COLO668 (cell line): ENCODE data around the gene FKBP1B.
"Not testable (repeated sequence)": the region's sequence is repeated elsewhere in the genome, so short reads cannot be mapped to it uniquely, and the experiment has no call there.

Experiments
- DNase-seq: peaks from one replicate; lab custom pipeline; 2025; ENCODE audit not compliant: unreplicated experiment; lab: John Stamatoyannopoulos, UW

The FKBP1B gene

DNA sequence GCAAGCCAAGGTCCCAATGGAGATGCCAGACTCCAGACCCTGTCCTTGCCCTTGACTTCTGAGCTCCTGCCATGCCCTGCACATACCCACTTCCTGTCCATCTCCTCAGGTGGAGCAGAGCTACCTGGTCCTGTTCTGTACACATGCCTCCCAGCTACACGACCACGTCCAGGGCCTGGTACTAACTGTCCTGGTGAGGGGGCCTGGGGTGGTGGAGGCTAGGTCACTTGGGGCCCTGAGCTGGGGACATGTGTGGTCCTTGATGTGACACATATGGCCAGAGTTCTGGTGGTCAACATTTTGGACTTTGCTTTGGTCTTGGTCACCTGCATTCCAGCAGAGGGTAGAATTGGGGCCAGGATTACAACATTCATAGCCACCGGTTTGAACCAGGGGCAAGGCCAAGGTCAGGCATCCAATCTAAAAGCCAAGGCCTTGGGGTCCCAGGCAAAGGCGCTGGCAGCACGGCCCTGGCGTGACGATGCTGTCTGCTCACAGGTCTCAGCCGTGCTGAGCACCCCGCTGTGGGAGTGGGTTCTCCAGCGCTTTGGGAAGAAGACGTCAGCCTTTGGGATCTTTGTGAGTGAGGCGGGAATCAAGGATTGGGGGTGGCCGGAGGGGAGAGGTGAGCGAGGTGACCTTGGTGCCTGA is 27.1 kb upstream of the FKBP1B start:
- DNase-seq: no peak

DNA sequence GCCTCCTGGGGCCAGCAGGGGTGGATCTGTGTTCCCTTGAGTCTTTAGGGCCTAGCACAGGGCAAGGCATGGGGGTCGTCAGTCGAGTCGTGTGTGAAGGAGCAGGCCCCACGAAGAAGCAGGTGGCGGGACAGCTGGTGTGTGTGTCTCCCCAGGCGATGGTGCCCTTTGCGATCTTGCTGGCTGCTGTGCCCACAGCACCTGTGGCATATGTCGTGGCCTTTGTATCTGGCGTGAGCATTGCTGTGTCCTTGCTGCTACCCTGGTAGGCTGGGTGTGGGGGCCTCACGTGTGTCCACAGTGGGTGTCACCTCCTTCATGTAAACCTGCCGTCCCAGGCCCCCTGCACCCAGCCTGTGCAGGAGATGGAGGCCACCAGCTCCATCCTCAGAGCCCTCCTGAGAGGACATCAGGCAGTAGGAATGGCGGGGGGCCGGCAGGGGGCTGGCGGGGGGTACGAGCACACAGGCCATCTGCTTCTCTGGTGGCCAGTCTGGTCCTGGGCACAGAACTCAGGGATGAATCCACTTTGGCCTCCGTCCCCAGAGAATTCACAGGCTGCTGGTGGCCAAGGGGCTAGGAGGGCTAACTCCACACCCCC is 26.5 kb upstream of the FKBP1B start:
- DNase-seq: no peak

DNA sequence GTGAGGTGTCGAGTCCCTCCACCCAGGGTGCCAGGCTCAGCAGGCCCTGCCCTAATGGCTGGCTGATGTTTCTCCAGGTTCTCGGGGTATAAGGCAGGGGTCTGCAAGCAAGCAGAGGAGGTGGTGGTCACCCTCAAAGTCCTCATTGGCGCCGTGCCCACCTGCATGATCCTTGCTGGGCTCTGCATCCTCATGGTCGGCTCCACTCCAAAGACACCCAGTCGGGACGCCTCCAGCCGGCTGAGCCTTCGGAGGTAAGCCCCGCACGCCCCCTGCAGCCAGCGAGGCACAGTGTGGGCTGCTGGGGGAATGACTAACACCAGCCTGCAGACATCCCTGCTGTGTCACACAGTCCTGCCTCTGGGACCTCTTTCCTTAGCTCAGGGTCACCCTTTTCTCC is 25.5 kb upstream of the FKBP1B start:
- DNase-seq: no peak

DNA sequence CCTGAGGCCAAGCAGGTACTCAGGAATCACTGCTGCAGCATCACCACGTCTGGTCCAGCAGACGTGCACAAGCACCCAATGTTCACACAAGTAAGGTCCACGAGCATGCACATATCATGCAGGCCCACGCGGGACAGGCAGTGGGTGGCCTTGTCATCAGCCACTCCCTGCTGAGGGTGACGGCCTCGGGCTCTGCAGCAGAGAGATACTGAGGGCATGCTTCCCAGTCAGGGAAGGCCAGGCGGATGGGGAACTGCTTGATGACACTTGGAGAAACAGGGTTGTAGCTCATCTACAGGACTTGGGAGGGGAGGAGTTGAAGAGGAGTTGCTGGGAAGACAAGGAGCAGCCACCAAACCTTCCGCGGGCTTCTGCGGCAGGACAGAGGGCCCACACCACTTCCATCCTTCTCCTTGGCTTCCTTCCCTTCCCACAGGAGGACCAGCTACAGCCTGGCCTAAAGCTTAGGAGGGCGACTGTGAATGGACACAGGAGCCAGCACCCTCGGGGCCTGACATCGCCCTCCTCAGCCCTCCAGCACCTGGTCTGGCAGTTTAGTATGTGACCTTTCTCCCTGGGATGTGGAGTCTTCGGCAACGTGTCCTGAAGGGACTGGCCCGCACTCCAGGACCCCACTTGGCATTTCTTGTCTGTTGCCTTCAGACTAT is 24.4 kb upstream of the FKBP1B start:
- DNase-seq: no peak

DNA sequence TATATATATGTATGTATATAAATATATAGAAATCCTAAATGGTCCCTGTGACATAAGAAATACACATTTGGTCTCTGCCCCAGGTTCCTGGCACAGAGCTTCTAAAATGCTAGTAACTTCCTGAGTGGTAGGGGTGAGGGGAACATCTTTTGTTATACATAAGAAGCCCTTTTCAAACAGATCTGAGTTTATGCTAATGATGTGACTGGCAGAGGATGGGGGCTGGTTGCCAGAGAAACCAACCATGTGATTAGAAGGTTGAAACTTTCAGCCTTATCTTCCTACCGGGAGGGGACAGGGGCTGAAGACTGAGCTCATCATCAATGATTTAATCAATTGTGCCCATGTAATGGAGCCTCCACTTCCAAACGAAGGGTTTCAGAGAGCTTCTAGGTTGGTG is 23.3 kb upstream of the FKBP1B start:
- DNase-seq: no peak

DNA sequence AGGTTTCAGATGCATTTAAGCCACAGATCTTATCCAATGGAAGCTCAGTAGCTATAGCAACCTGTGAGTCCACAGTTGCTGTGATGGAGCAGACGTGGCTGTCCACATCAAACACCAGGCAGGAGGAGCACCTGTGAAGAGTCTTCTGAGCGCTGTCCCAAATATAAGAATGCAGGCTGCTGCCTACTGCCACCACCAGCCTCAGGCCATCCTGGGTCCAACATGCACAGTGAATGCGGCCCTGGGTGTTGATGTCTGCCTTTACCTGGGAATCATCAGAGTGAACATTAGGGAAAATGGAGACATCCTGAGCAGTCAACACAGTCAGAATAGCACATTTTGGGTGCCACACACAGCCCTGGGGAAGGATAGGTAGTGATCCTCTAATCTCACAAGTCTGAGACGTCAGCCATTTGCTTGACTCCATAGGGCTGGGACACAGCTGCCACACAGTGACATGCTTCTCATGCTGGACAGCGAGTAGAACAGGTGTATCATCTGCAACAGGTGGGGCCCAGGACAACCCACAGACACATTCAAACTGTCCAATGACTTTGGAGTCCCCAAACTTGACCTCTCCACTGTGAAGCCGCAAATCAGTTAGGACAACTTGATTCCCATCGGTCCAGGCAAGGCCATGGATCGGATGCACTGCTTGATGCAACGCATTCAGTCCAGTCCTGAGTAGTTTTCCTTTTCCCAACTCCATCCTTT is 10.6 kb upstream of the FKBP1B start:
- DNase-seq: no peak

DNA sequence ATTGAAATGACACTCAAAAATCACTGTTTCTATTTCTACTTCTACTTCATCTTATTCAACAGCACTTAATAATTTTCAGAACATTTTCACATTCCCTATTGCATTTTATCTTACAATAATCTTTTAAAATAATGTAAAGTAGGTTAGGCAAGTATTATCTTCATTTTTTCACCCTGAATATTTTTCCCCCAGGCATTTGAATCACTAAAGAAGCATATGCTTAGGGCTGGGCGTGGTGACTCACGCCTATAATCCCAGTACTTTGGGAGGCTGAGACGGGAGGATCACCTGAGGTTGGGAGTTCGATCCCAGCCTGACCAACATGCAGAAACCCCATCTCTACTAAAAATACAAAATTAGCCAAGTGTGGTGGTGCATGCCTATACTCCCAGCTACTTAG is 9.0 kb upstream of the FKBP1B start:
- no peak for DNase-seq

DNA sequence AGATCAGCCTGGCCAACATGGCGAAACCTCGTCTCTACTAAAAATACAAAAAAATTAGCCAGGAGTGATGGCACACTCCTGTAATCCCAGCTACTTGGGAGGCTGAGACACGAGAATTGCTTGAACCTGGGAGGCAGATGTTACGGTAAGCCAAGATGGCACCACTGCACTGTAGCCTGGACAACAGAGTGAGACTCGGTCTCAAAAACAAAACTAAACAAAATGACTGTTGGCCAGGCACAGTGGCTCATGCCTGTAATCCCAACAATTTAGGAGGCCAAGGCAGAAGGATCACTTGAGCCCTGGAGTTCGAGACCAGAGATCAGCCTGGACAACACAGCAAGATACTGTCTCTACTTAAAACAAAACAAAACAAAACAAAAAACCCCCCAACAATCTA is 6.4 kb upstream of the FKBP1B start:
- not testable (repeated sequence) for DNase-seq

DNA sequence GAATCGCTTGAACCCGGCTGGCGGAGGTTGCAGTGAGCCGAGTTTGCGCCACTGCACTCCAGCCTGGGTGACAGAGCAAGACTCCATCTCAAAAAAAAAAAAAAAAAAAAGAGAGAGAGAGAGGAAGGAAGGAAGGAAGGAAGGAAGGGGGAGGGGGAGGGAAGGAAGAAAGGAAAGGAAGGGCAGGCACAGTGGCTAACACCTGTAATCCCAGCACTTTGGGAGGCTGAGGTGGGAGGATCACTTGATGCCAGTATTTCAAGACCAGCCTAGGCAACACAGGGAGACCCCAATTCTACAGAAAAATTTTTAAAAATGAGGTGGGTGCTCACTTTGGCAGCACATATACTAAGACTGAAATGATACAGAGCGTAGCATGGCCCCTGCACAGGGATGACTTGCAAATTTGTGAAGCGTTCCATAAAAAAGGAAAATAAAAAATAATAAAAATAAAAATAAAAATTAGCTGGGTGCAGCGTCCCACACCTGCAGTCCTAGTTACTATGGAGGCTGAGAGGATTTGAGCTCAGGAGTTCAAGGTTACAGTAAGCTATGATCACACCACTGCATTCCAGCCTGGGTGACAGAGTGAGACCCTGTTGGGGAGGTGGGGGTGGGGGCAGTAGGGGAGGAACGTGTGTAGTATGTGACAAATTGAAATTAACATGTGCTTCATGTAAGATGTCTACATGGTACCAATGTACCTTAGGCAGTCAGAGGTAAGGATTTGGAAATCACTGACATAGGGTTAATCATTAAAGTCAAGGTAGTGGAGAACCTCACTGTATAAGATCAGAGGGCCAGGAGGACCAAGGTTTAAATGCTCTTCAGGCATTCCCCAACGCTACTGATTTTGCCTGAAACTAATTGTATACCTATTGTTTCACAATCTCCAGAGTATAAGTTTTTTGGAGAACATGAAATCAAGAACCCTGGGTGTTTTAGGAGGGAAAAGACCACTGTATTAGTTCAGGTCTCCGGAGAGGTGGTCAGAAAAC is 3.7 kb upstream of the FKBP1B start:
- no peak for DNase-seq

DNA sequence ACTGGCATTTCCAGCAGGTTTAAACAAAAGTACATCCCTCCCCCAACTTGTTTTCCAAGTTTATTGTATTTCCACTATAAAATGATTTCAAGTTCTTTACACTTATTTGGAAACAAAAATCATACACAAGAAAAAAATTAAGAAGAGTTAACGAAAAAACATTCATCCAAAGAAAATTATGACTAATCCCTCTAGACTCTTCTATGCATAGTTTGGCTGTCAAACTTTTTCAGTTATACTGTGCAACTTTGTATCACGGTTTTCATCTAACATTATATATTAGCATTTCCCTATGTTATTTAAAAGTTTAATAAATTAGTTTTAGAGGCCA is 3.0 kb upstream of the FKBP1B start:
- no peak for DNase-seq

DNA sequence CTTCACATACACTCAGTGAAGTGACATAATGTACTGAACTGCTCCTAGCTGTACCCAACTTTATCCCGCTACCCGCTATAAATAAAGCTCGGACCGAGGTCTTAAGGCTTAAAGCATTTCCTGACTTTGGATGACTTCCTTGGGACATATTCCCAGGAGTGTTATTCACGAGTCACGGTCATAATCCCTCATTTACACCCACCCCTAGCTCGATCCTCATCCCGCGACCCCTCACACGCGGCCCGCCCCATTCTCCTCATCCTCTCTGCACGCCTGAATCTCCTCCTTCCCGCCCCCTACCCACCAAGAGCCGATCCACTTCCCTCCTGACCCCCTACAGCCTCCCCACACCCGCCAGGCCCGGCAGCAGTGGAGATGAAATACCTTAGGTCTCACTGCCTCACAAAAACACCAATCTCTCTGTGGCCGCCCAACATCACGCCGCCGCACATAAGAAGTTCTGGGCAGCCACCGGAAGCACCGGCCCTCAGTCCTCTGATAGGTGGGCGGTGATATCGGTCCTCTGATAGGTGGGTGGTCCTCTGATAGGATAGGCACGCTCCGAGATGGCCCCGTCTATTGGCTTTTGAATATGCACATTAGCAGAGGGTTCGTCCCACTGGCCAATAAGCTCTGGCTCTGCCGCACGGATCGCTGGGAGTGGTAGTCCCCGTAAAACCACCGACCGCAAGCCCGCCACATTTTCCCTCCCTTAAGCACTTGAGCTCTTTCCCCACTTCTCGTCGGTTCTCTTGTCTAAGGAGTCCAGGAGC is 2.4 kb upstream of the FKBP1B start, which contains the start of gene WDCP:
Gene WDCP (minus strand): TSS at position 462 of the 773 bp plus-strand sequence. CDS start 7,897 bp downstream, outside the sequence.
- peak; percentile 93 for DNase-seq

DNA sequence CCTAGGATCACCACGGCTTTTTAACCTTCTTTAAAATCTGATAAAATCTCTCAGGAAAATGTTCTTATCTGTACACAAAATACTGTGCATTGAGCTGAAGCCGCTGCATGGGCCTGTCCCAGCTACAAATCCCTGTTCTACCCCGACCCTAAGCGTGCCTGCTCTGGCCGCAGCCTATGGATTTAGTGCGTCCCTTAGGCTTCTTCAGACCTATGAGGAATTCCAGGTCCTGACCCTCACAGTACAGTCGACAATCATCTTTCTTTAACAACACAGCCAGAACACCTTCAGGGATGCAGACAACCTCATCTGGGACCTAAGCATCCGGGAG is 1.9 kb upstream of the FKBP1B start:
- DNase-seq: no peak

DNA sequence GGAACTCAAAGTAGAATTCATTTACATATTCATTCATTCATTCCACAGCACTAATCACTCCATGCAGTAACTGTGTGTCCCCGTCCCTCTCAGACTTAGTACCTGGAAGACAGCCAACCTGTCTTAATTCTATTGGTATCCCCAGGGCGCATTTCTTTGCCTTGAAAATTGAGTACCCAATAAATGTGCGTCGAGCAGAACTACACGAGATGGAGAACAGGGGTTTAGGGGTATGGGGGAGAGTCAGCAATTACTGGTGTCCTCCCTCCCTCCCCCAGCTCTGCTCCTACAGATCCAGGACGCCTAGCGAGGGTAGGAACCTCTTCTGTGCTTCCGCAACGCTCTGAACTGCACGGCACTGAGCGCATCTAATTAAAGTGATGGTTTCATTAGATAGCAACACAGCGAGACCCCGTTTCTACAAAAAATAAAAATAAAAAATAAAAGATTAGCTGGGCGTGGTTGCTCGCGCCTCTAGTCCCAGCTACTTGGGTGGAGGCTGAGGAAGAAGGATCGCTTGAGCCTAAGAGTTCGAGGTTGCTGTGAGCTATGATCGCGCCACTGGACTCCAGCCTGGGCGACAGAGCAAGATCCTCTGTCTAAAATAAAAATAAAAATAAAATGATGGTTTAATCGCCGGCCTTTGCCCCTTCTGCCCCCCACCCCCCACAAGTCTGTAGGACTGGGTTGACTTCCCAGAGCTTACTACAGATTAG is 614 bp upstream of the FKBP1B start:
- DNase-seq: peak; percentile 35

DNA sequence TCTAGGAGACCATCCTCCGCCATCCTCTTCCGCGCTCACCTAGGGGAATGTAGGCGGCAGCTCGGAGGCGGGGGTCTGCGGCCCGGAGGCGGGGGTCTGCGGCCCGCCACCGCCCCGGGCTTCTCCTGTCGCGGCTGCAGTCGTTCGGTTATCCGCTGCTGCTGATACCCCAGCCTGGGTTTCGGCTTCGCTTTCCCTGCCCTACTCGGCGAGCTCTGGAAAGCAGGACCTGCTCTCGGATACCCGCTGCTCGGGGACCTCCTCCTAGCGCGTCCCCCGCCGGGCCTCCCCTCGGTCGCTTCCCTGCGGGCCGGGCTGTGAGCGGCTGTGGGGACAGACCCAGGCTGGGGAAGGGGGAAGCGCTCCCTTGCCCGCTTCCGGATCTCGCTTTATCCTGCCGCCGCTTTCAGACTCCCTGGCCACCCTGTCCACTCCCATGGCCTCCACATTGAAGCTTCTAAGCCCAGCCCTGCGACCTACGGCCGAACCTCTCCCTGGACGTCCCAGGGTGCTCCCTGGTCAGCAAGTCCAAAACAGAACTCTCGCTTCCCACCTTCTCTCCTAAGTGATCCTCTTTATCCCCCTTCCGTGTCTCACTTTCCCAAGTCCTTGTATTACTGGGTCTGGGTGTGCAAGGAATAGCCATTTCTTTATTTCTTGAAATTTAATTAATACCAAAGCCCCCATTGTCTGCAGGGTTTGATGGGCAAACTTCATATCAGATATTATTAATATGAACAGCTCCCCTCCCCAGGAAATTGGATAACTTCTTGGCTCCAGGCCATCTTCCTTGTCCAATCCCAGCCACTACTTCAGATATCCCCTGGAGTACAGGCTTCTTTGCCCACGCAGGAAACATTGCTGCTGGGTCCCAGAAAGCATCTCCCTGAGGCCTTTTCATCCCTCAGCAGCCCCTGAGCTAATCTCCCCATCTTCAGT is 769 bp downstream of the FKBP1B start:
- DNase-seq: peak; percentile 37

DNA sequence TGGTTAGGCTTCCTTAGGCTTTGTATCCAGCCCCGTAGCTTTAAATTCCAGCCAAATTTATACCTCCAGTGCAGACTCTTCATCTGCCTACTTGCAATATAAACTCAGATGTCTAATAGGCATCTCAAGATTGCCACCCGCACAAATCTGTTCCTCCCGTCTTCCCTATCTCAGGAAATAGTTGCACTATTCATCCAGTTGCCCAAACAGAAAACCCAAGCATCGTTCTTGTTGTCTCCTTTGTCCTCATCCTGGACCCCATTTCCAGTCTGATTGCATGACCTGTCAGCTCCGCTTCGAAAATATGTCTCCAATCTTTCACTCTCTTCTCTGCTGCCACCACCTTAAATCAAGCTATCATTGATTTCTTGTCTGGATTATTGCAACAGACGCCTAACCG is 2.3 kb downstream of the FKBP1B start:
- no peak for DNase-seq

DNA sequence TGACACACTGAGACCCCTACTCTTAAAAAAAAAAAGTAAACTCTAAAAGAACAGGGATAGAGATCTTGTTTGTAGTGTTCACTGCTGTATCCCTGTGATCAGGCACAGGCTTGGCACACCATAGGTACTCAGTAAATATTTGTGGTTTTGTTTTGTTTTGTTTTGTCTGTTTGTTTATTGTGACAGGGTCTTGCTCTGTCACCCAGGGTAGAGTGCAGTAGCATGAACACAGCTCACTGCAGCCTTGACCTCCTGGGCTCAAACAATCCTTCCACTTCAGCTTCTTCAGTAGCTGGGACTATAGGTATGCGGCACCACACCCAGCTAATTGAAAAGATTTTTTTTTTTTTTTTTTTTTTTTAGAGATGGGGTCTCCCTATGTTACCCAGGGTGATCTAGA is 3.4 kb downstream of the FKBP1B start:
- no peak for DNase-seq

DNA sequence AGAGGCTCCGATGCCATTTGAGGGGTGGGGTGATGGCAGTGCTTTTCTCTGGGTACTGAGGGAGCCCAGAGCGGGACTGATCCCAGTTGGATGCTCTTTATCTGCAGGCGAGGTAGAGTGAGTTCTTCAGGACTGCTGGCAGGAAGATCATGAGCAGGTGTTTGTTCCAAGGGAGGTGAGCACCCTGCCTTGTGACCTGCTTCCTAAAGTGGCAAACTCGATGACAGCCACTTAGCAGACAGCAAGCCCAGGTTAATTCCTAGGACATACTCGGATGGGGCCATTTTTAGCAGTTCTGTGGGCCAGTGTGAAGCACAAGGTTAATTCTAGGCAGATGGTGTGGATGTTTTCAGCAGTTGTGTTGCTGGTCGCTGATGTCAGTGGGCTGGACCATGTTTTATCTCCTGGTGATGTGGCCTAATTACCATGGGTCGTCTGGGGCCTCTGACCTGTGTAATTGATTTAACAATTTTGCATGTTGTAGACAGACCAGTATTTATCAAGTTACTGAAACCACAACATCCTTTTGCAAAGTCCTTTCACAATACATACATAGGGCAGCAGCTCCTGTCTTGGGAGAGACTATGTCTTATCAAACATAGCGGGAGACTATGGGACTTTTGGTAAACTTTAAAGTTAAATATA is 4.9 kb downstream of the FKBP1B start:
- DNase-seq: no peak

DNA sequence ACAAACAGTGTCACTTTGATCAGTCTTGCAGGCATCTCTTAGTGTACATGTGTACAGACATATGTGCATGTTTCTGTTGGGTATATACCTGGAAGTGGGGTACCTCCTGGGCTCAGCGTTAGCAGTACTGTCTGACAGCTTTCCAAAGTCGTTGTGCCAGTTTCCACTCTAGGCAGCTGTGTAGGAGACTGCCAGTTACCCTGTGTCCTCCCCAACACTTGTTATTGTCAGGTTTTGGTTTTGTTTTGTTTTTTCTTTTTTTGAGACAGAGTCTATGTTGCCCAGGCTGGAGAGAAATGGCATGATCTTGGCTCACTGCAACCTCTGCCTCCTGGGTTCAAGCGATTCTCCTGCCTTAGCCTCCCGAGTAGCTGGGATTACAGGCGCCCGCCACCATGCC is 6.2 kb downstream of the FKBP1B start:
- no peak for DNase-seq
